Neutrophil (primary cell): ENCODE measurements around the gene RAB25.

Experiments
- H3K27ac ChIP-seq: fragments of 200-600 bp; sonication (generic); 2 replicates; pipeline ENCODE4 v1.5.1; 2016; ENCODE audit warnings: mild to moderate bottlenecking, moderate library complexity
- H3K27me3 ChIP-seq: fragments of 200-600 bp; sonication (generic); 2 replicates; pipeline ENCODE4 v1.6.0; 2016; ENCODE audit warnings: mild to moderate bottlenecking
- H3K36me3 ChIP-seq: fragments of 200-600 bp; sonication (generic); 2 replicates; pipeline ENCODE4 v1.5.1; 2017
- H3K4me1 ChIP-seq, 2 experiments: fragments of 200-600 bp in 1 of 2; sonication (generic) in 1 of 2; 1 replicate in 1 of 2; 2 replicates in 1 of 2; pipeline versions ENCODE4 v1.5.1 to v1.6.1; 2013 to 2016; ENCODE audit warnings: low read depth in 1 of 2, low read length in 1 of 2, mild to moderate bottlenecking in 1 of 2, moderate library complexity in 1 of 2; ENCODE audit not compliant: control insufficient read depth in 1 of 2, insufficient read depth in 1 of 2
- H3K4me3 ChIP-seq, 2 experiments: fragments of 200-600 bp in 1 of 2; sonication (generic) in 1 of 2; 1 replicate in 1 of 2; 2 replicates in 1 of 2; pipeline ENCODE4 v1.5.1; 2013 to 2016; ENCODE audit warnings: low read depth in 1 of 2, low read length in 1 of 2, mild to moderate bottlenecking in 1 of 2, moderate library complexity in 1 of 2
- H3K9me3 ChIP-seq: fragments of 200-600 bp; sonication (generic); 2 replicates; pipeline ENCODE4 v1.5.1; 2016
- CTCF ChIP-seq: fragments of 200-600 bp; sonication (generic); IDR thresholded peaks from 2 replicates; pipeline ENCODE4 v1.5.1; 2016; ENCODE audit warnings: antibody characterized with exemption

The RAB25 gene

DNA sequence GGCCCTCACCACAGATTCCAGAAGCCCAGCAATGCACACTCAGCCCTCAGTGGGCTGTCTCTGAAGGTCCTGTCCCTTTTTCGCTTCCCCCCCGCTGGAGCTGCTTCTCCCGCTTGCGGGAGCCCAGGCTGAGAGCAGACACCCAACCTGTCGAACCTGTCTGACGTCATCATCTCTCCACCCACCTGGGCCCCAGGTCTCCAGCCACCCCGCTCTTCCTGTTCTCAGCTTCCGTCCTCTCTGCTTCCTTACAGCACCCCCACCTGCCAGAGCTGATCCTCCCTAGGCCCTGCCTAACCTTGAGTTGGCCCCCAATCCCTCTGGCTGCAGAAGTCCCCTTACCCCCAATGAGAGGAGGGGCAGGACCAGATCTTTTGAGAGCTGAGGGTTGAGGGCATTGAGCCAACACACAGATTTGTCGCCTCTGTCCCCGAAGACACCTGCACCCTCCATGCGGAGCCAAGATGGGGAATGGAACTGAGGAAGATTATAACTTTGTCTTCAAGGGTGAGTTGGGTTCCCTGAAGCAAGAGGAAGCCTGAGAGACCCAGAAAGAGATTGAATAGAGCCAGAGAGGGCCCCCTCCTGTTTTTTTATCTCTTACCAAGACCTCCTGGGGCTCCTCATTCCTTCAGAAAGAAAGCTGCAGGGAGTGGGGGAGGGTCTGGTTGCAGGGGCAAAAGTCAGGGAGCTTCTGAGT lies at the start of gene RAB25:
TSS of gene RAB25 (plus strand) at position 224 of the 700 bp plus-strand sequence. CDS start at position 465, 241 bp downstream.
- TF ChIP-seq CTCF: no peak
- H3K9me3 ChIP-seq: no peaks in the 10 kb centered on the region
- H3K36me3 ChIP-seq: peaks cover 15% of the 10 kb centered on the region
- H3K27me3 ChIP-seq: no peaks in the 10 kb centered on the region
- no peak within 1 kb of the TSS for H3K4me3 ChIP-seq
- H3K4me1 ChIP-seq: peaks cover 9 to 10% of the 10 kb centered on the region in 2 experiments
- no peak within 1 kb of the TSS for H3K27ac ChIP-seq

GRCh38 chr1:156012051-156012817 lies 48.7 kb upstream of the RAB25 start:
- H3K36me3 ChIP-seq: peaks cover 94% of the 10 kb centered on the region

DNA sequence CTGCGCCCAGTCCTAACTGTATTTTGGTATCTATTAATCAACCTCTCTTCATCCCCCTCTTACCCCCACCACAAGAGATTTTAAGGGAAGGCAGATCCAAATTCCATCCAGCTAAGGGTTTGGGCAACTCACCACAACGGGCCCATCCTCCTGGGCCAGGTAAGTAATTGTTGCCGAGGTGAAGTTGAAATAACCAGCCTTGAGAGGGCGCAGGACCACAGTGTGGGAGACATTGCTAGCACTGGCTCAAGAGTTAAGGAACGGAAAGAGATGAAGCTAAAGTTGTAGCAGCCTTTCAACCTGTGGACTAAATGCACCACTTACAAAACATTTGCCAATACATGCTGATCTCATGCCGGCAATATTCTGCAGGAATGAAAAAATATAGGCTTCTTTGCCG lies 46.1 kb upstream of the RAB25 start:
- no peak for TF ChIP-seq CTCF

More at GRCh38 chr1:156012051-156012817, 48.7 kb upstream of the RAB25 start:
- TF ChIP-seq CTCF: no peak
- no peak overlapping the region for H3K4me3 ChIP-seq
- H3K9me3 ChIP-seq: no peaks in the 10 kb centered on the region
- H3K27me3 ChIP-seq: no peaks in the 10 kb centered on the region
- H3K4me1 ChIP-seq: no peaks in the 10 kb centered on the region
- no peak overlapping the region for H3K27ac ChIP-seq

GRCh38 chr1:156019946-156020292 lies 41.0 kb upstream of the RAB25 start:
- H3K27me3 ChIP-seq: peaks cover 7% of the 10 kb centered on the region
- H3K4me1 ChIP-seq: peaks cover 21 to 22% of the 10 kb centered on the region in 2 experiments
- no peak for TF ChIP-seq CTCF
- H3K4me3 ChIP-seq: peak overlapping the region; percentile 73 to 93
- H3K36me3 ChIP-seq: peaks cover 40% of the 10 kb centered on the region
- no peaks in the 10 kb centered on the region for H3K9me3 ChIP-seq
- peak overlapping the region; percentile 87 for H3K27ac ChIP-seq

More for the DNA sequence above, 46.1 kb upstream of the RAB25 start:
- Histone ChIP-seq H3K4me3 (no peak overlapping the region), H3K4me1 (peaks cover 11 to 12% of the 10 kb centered on the region in 2 experiments), H3K36me3 (peaks cover 91% of the 10 kb centered on the region), H3K27me3 (no peaks in the 10 kb centered on the region), H3K9me3 (no peaks in the 10 kb centered on the region), H3K27ac (no peak overlapping the region)

GRCh38 chr1:156020293-156021092 lies 40.5 kb upstream of the RAB25 start, which contains the start of gene SSR2:
TSS of gene SSR2 (minus strand) at chr1:156020951. CDS start at chr1:156020167, 784 bp downstream.
- peaks cover 12% of the 10 kb centered on the region for H3K27me3 ChIP-seq
- H3K9me3 ChIP-seq: no peaks in the 10 kb centered on the region
- H3K27ac ChIP-seq: peak within 1 kb of the TSS; percentile 87
- peak within 1 kb of the TSS; percentile 73 to 93 for H3K4me3 ChIP-seq
- peaks cover 37% of the 10 kb centered on the region for H3K36me3 ChIP-seq
- TF ChIP-seq CTCF: no peak
- peaks cover 21 to 22% of the 10 kb centered on the region in 2 experiments for H3K4me1 ChIP-seq
